WERI-Rb-1 (cell line): ENCODE measurements around the gene RBM18.

Experiments used
- DNase-seq: peaks from one replicate; pipeline ENCODE4 v3.0.0-alpha.2; 2020
- H3K27ac ChIP-seq: fragments of 250-450 bp; sonication (Bioruptor Pico); 2 replicates; pipeline ENCODE4 v1.5.1; 2020; ENCODE audit warnings: mild to moderate bottlenecking, moderate library complexity
- H3K27me3 ChIP-seq: fragments of 250-450 bp; sonication (Bioruptor Pico); 2 replicates; pipeline ENCODE4 v1.5.1; 2021; ENCODE audit warnings: mild to moderate bottlenecking, low read depth, moderate library complexity; ENCODE audit not compliant: insufficient read depth, severe bottlenecking
- H3K36me3 ChIP-seq: fragments of 250-450 bp; sonication (Bioruptor Pico); 2 replicates; pipeline ENCODE4 v1.5.1; 2020; ENCODE audit warnings: mild to moderate bottlenecking, moderate library complexity
- H3K4me3 ChIP-seq: 2 replicates; pipeline ENCODE4 v1.5.1; 2011; ENCODE audit warnings: low read depth, mild to moderate bottlenecking, control low read depth, low read length
- H3K9me3 ChIP-seq: fragments of 250-450 bp; sonication (Bioruptor Pico); 2 replicates; pipeline ENCODE4 v1.5.1; 2021; ENCODE audit warnings: mild to moderate bottlenecking, moderate library complexity; ENCODE audit not compliant: severe bottlenecking
- CTCF ChIP-seq: IDR thresholded peaks from 2 replicates; pipeline ENCODE4 v1.5.1; 2011; ENCODE audit warnings: low read depth, mild to moderate bottlenecking, control low read depth, inconsistent platforms, low read length

Gene RBM18

GRCh38 chr9:122226142-122226757 is 38.4 kb downstream of the RBM18 start:
- H3K27me3 ChIP-seq: peaks cover 98% of the 10 kb centered on the region

GRCh38 chr9:122225312-122226141 is 39.1 kb downstream of the RBM18 start:
- Histone ChIP-seq H3K9me3 (peaks cover 16% of the 10 kb centered on the region), H3K36me3 (no peaks in the 10 kb centered on the region), H3K27ac (no peak overlapping the region), H3K27me3 (peaks cover 98% of the 10 kb centered on the region), H3K4me3 (no peak overlapping the region)
- no peak for DNase-seq
- TF ChIP-seq CTCF: no peak

More at GRCh38 chr9:122226142-122226757, 38.4 kb downstream of the RBM18 start:
- no peaks in the 10 kb centered on the region for H3K36me3 ChIP-seq
- H3K27ac ChIP-seq: no peak overlapping the region
- H3K4me3 ChIP-seq: no peak overlapping the region
- peaks cover 16% of the 10 kb centered on the region for H3K9me3 ChIP-seq
- no peak for DNase-seq
- no peak for TF ChIP-seq CTCF

DNA sequence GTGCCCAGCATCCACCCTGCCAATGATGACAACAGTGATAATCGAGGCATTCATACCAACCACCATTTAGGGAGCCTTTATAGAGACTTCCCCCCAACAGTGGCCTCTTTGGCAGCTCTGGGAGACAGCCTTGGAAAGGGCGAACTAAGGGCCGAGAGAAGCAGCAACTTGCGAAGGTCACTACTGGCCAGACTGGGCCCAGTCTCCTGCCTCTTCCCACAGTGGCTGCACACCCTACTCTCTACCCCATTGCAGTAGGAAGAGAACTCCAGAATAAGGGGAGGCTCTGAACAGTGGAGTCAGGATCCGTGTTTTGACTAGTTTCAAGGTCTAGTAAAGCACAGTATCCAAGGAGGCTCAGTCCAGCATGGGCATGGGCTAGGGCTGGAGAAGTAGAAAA is 41.2 kb downstream of the RBM18 start:
- no peak for TF ChIP-seq CTCF
- H3K9me3 ChIP-seq: peaks cover 16% of the 10 kb centered on the region
- H3K4me3 ChIP-seq: no peak overlapping the region
- no peak for DNase-seq
- no peak overlapping the region for H3K27ac ChIP-seq
- H3K27me3 ChIP-seq: peaks cover 98% of the 10 kb centered on the region
- no peaks in the 10 kb centered on the region for H3K36me3 ChIP-seq

- H3K9me3 ChIP-seq: peaks cover 16% of the 10 kb centered on the region
- no peak for TF ChIP-seq CTCF
- H3K27ac ChIP-seq: no peak overlapping the region
- no peak overlapping the region for H3K4me3 ChIP-seq
- H3K27me3 ChIP-seq: peaks cover 100% of the 10 kb centered on the region
- DNase-seq: no peak
- H3K36me3 ChIP-seq: no peaks in the 10 kb centered on the region
Observed at GRCh38 chr9:122222791-122223190, 41.8 kb downstream of the RBM18 start.

DNA sequence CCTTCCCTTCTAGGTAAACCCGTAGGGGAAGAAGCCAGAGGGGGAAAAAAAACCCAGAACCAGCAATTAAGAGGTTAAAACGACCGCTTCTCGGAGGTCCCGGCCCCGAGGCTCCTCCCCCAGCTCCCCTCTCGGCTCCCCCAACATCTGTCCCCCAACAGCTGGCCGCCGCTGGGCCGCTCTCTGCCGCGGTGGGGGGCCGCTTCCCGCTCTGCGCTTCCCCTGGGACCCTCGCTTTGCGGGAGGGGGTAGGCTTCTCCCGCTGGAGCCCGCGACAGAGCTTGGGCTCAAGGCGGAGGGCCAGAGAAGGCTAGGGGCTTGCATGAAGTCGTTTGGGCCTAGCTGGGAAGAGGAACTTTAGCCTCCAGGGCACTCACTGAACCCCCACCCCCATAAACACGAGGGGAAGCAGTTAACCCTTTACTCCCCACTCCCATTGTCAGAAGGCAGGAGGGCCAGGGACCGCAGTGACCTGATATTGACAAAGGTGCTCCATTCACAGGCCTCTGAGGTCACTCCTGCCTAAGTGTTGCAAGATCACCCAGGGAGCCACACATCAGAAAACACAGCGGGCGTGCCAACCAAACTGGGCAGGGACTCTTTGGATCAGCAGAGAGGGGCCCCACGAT is 43.3 kb downstream of the RBM18 start:
- Histone ChIP-seq H3K9me3 (peaks cover 13% of the 10 kb centered on the region), H3K36me3 (no peaks in the 10 kb centered on the region), H3K27ac (no peak overlapping the region), H3K27me3 (peaks cover 98% of the 10 kb centered on the region), H3K4me3 (no peak overlapping the region)
- no peak for DNase-seq
- no peak for TF ChIP-seq CTCF
